ENCODE measurements around the gene ADGRA3. TPM values are rescaled to one million over a fixed set of nuclear protein-coding genes. Genes with fewer than 3 reads are reported as not detected.

ADGRA3 gene
- total RNA-seq, 4 donors from 2014 or later, result 10.4 to 32.2 (median 19.8) TPM

- WGBS, result 100% methylated on average over 1 of the region's 1 CpG
- H3K27me3 ChIP-seq, result no peaks in the 10 kb centered on the region
- no peaks in the 10 kb centered on the region for H3K9me3 ChIP-seq
- TF ChIP-seq CTCF (IDR thresholded peaks at IDR 0.05) (no peak), EP300 (IDR thresholded peaks at IDR 0.05) (no peak), POLR2A (IDR thresholded peaks at IDR 0.05) (no peak), POLR2AphosphoS5 (IDR thresholded peaks at IDR 0.05) (no peak)
- H3K27ac ChIP-seq, result no peak overlapping the region
- DNase-seq (ENCODE audit: low spot score in 2 of 2), result no peak
- H3K4me1 ChIP-seq, result peaks cover 10% of the 10 kb centered on the region
- no peak overlapping the region for H3K4me3 ChIP-seq
- H3K36me3 ChIP-seq, result no peaks in the 10 kb centered on the region
Measured at GRCh38 chr4:22488106-22488505, 27.8 kb downstream of the ADGRA3 start.

GRCh38 chr4:22487328-22487727, 28.5 kb downstream of the ADGRA3 start:
- H3K9me3 ChIP-seq, result no peaks in the 10 kb centered on the region
- TF ChIP-seq CTCF (IDR thresholded peaks at IDR 0.05), result no peak
- no peak for TF ChIP-seq EP300 (IDR thresholded peaks at IDR 0.05)
- TF ChIP-seq POLR2A (IDR thresholded peaks at IDR 0.05), result no peak
- no peak for TF ChIP-seq POLR2AphosphoS5 (IDR thresholded peaks at IDR 0.05)
- H3K27me3 ChIP-seq, result no peaks in the 10 kb centered on the region
- 94% methylated on average over 4 of the region's 5 CpGs for WGBS
- no peak overlapping the region for H3K4me3 ChIP-seq
- H3K27ac ChIP-seq, result no peak overlapping the region
- H3K4me1 ChIP-seq, result peaks cover 10% of the 10 kb centered on the region
- H3K36me3 ChIP-seq, result no peaks in the 10 kb centered on the region
- no peak for DNase-seq (ENCODE audit: low spot score in 2 of 2)

DNA sequence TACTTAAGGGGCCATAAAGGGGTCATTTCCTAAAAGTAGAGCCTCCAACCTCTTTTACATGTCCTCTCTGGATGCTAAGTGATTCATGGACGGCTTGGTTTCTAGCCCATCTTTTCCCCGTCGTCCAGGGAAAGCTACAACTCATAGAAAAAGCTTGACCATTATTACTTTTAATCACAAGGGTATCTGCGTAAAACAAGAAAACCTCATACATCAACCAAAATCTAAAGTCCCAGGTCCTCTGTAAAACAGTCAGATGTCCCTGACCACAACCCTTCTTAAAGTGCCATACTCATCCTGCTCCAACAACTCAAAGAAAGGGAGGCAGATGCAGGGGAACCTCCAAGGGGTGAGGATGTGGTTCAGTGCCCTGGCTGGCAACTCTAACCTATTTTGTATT, 29.6 kb downstream of the ADGRA3 start:
- WGBS, result 84% methylated on average over 4 of the region's 4 CpGs
- Histone ChIP-seq H3K4me1 (peaks cover 10% of the 10 kb centered on the region), H3K27me3 (no peaks in the 10 kb centered on the region), H3K27ac (no peak overlapping the region), H3K9me3 (no peaks in the 10 kb centered on the region), H3K36me3 (no peaks in the 10 kb centered on the region), H3K4me3 (no peak overlapping the region)
- no peak for DNase-seq (ENCODE audit: low spot score in 2 of 2)
- no peak for TF ChIP-seq POLR2A (IDR thresholded peaks at IDR 0.05)
- TF ChIP-seq CTCF (IDR thresholded peaks at IDR 0.05), result no peak
- TF ChIP-seq POLR2AphosphoS5 (IDR thresholded peaks at IDR 0.05), result no peak
- TF ChIP-seq EP300 (IDR thresholded peaks at IDR 0.05), result no peak

DNA sequence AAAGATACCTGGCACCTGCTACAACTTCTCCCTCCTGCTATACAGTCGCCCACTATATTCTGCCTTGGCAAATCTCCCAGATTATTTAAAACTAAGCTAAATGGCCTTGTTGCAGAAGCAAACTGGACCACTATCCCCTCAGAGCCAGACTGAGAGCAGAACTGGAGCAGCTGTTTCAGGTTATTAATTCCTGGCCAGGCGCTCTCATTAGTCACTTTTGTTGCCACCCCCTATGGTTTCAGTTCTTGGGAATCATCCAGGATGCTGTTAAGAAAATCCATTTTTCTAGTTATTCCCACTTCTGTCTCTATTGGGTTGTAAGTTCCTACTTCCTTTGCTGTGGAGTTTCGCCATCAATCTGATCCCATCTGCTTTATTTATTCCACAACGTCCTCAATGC, 30.1 kb downstream of the ADGRA3 start:
- H3K36me3 ChIP-seq, result no peaks in the 10 kb centered on the region
- TF ChIP-seq CTCF (IDR thresholded peaks at IDR 0.05) (no peak), POLR2A (IDR thresholded peaks at IDR 0.05) (no peak), POLR2AphosphoS5 (IDR thresholded peaks at IDR 0.05) (no peak), EP300 (IDR thresholded peaks at IDR 0.05) (no peak)
- WGBS, result 63% methylated on average over 4 of the region's 4 CpGs
- peaks cover 10% of the 10 kb centered on the region for H3K4me1 ChIP-seq
- no peak for DNase-seq (ENCODE audit: low spot score in 2 of 2)
- H3K4me3 ChIP-seq, result no peak overlapping the region
- no peaks in the 10 kb centered on the region for H3K9me3 ChIP-seq
- H3K27me3 ChIP-seq, result no peaks in the 10 kb centered on the region
- no peak overlapping the region for H3K27ac ChIP-seq

- H3K4me1 ChIP-seq, result peaks cover 10% of the 10 kb centered on the region
- 46% methylated on average over 1 of the region's 1 CpG for WGBS
- H3K27me3 ChIP-seq, result no peaks in the 10 kb centered on the region
- H3K4me3 ChIP-seq, result no peak overlapping the region
- no peak overlapping the region for H3K27ac ChIP-seq
- no peak for DNase-seq (ENCODE audit: low spot score in 2 of 2)
- H3K9me3 ChIP-seq, result no peaks in the 10 kb centered on the region
- H3K36me3 ChIP-seq, result no peaks in the 10 kb centered on the region
- TF ChIP-seq CTCF (IDR thresholded peaks at IDR 0.05) (no peak), EP300 (IDR thresholded peaks at IDR 0.05) (no peak), POLR2A (IDR thresholded peaks at IDR 0.05) (no peak), POLR2AphosphoS5 (IDR thresholded peaks at IDR 0.05) (no peak)
Measured at GRCh38 chr4:22483551-22483981, 32.3 kb downstream of the ADGRA3 start.
